ENCODE measurements around the gene OBSCN.

Gene OBSCN, protein sequence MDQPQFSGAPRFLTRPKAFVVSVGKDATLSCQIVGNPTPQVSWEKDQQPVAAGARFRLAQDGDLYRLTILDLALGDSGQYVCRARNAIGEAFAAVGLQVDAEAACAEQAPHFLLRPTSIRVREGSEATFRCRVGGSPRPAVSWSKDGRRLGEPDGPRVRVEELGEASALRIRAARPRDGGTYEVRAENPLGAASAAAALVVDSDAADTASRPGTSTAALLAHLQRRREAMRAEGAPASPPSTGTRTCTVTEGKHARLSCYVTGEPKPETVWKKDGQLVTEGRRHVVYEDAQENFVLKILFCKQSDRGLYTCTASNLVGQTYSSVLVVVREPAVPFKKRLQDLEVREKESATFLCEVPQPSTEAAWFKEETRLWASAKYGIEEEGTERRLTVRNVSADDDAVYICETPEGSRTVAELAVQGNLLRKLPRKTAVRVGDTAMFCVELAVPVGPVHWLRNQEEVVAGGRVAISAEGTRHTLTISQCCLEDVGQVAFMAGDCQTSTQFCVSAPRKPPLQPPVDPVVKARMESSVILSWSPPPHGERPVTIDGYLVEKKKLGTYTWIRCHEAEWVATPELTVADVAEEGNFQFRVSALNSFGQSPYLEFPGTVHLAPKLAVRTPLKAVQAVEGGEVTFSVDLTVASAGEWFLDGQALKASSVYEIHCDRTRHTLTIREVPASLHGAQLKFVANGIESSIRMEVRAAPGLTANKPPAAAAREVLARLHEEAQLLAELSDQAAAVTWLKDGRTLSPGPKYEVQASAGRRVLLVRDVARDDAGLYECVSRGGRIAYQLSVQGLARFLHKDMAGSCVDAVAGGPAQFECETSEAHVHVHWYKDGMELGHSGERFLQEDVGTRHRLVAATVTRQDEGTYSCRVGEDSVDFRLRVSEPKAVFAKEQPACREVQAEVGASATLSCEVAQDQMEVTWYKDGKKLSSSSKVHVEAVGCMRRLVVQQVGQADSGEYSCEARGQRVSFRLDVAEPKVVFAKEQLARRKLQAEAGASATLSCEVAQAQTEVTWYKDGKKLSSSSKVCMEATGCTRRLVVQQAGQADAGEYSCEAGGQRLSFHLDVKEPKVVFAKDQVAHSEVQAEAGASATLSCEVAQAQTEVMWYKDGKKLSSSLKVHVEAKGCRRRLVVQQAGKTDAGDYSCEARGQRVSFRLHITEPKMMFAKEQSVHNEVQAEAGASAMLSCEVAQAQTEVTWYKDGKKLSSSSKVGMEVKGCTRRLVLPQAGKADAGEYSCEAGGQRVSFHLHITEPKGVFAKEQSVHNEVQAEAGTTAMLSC (N-terminal part only)

GRCh38 chr1:228207851-228208821, at the start of gene OBSCN:
TSS of gene OBSCN (plus strand) at chr1:228208044. CDS start at chr1:228211784, 3,740 bp downstream.
- DNase-seq = no peak

DNA sequence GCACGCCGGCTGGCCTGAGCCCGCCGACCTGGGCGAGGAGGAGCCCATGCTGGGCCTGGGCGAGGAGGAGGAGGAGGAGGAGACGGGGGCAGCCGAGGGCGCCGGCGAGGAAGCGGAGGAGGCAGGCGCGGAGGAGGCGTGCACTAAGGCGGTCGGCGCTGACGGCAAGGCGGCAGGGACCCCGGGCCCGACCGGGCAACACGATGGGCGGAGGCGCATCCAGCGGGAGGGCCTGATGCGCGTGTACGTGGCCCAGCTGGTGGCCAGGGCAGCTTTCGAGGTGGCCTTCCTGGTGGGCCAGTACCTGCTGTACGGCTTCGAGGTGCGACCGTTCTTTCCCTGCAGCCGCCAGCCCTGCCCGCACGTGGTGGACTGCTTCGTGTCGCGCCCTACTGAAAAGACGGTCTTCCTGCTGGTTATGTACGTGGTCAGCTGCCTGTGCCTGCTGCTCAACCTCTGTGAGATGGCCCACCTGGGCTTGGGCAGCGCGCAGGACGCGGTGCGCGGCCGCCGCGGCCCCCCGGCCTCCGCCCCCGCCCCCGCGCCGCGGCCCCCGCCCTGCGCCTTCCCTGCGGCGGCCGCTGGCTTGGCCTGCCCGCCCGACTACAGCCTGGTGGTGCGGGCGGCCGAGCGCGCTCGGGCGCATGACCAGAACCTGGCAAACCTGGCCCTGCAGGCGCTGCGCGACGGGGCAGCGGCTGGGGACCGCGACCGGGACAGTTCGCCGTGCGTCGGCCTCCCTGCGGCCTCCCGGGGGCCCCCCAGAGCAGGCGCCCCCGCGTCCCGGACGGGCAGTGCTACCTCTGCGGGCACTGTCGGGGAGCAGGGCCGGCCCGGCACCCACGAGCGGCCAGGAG, 49.5 kb upstream of the OBSCN start:
- no peak for DNase-seq

DNA sequence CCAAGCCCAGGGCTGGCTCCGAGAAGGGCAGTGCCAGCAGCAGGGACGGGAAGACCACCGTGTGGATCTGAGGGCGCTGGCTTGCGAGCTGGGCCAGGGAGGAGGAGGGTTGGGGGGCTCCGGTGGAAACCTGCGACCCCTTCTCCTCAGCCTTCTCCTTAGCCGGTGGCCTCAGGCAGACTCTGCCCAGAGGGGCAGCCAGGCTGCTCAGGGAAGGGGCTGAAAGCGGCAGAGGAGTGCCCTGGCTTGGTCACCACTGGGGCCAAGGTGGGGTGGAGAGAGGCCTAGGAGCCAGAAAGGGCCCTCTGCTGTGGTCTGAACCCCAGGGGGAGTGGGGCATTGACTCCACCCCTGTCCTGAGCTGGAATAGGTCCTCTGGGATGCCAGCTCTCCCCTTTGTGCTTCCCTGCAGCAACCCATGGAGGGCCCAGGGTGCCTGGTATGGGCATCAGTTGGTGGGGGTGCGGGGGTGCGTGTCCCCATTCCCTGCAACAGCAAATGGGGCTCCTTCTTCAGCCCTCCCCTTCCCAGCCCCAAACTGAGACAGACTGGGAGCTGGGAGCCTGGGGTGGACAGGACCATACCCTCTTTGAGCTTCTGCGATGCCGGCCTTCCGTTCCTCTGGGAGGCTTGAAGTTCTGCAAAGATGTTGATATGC, 48.7 kb upstream of the OBSCN start:
- DNase-seq = no peak

DNA sequence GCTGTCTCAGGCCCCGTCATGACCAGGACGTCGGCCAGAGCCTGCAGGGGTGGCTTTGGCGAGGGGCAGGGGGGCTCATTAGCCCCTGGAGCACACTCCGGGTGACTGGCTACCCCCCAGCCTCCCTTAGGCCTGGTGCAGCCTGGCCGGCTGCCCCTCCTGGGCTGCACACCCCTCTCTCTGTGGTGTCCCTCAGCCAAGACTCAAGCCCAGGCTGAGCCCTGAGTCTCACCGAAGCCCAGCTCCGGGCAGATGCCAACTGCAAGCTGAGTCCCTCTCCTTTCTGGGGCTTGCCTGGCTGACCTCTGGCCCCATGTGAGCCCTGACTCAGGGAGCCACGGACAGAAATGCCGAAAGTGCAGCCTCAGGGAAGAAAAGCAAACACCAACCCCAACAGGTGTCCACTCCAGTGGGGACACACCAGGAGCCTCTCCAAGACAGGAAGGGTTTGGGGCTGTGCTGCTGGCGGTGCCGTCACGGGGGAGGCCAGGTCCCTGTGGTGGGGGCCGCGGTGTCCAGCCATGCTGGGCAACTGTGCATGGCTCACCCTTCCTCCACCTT, 47.6 kb upstream of the OBSCN start:
- no peak for DNase-seq

DNA sequence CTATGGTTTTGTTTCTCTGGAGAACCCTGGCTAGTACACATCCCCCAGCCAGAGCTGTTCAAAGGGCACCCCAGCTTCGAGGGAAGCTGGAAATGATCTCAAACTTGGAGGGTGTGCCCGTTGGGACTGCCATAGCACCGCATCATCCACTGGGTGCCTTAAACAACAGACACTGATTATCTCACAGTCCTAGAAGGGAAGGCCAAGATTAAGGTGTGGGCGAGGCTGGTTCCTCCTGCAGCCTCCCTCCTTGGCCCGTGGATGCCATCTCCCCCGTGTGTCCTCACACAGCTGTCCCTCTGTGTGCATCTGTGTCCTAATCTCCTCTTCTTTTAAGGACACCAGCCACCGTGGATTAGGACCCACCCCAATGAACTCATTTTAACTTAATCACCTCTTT, 46.5 kb upstream of the OBSCN start:
- no peak for DNase-seq

DNA sequence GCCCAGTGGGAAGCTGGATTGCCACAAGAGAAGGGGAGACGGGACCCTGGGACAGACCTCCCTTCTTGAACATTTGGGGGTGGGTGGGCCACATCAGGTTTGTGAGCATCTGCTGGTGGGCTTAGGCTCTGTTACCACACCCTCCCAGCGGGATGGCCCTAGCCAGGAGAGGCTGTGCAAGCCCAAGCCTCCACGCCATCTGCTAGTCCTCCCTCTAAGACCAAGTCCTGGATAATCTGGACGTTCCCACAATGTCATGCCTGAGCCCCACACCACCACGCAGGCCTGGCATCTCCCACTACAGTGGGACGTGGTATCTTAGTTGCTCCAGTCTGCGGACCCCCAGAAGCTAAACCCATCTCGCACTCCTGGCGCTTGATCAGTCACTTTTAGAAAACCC, 46.0 kb upstream of the OBSCN start:
- DNase-seq = no peak

- no peak for DNase-seq
Measured at GRCh38 chr1:228162286-228163006, 45.4 kb upstream of the OBSCN start.

DNA sequence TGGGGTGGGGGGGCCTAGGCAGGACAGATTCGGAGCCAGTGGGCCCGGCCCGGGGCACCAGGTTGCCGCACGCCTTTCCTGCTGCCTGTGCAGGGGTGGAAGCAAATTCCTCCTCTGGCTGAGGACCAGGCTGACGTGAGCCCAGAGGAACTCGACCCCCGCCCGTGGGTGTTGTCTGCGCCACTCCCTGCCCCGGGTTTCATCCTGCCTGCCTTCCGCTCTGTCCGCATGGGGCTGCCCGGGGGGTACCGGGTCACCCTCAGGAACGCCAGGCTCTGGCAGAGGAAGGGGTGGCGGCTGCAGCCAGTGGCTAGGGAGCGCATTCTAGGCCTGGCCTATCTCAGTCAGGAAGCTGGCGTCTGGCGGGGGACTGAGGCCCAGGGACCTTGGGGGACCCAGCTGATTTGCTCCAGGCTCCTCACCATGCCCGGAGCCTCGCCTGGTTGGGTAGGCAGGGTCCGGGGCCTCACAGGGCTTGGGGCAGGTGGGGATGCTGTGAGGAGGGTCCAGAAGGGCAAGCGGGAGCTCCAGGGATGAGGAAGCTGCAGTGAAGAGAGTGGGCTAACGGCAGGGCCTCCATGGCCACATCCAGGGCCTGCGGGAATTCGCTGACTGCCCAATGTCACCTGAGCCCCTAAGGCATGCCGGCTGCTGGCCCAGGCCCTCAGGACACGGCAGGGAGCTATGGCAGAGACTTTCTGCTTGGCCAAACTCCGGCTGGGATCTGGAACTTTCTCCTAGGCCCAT, 44.7 kb upstream of the OBSCN start:
- no peak for DNase-seq

GRCh38 chr1:228163776-228164519, 43.9 kb upstream of the OBSCN start:
- no peak for DNase-seq

DNA sequence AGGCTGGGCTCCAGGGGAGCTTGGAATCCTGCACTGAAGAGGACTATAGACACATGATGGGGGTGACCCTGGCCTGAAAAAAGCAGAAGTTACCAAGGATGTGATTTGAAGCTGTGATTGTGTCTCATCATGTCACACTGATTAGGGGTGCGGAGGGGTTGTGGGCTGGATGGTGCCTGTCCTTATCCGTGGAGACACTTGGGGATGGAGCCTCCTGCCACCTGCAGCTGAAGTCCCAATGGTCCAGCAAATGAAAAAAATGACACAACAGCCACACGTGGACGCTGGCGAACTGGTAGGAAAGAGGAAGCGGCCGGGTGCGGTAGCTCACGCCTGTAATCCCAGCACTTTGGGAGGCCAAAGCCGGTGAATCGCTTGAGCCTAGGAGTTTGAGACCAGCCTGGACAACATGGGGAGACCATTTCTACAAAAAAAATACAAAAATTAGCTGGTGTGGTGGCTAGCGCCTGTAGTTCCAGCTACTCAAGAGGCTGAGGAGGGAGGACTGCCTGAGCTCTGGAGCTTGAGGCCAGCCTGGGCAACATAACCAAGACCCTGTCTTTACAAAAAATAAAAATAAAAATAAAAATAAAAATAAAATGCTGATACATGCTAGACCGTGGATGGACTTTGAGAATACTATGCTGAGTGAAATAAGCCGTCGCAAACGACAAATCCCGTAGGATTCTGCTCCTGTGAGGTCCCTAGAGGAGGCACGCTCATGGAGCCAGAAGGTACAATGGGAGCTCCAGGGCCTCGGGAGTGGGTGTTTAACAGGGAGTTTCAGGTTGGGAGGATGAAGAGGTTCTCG, 43.1 kb upstream of the OBSCN start:
- DNase-seq = no peak

DNA sequence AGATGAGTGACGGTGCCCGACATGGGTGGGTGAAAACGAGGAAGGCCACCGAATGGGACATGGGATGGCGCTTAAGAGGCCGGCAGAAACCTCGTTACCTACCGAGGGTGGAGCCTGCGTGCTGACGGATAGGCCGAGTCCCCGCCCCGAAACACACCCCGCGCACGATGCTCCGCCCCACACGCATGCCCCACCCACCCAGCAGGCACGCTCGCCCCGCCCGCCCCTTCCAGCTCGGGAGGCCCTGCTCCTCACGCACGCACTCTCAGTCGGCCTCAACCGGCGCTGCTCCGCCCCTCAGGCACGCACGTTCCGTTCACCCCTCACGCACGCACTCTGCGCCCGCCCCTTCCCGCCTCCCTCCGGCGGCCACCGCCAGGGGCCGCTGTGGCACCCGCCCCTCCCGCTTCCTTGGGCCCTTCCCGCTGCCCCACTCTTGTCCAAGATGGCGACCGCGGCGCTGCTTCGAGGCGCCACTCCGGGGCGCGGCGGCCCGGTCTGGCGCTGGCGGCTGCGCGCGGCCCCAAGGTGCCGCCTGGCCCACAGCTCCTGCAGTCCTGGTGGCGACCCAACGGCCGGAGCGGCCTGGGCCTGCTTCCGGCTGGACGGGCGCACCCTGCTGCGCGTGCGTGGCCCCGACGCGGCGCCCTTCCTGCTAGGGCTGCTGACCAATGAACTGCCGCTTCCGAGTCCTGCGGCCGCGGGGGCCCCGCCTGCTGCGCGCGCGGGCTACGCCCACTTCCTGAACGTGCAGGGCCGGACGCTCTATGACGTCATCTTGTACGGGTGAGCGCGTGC, 42.3 kb upstream of the OBSCN start, which contains the start of gene IBA57:
TSS of gene IBA57 (plus strand) at position 433 of the 798 bp plus-strand sequence. CDS start at position 446, 13 bp downstream.
- peak; percentile 100 for DNase-seq

GRCh38 chr1:228166170-228166936, 41.5 kb upstream of the OBSCN start:
- DNase-seq = peak; percentile 82

DNA sequence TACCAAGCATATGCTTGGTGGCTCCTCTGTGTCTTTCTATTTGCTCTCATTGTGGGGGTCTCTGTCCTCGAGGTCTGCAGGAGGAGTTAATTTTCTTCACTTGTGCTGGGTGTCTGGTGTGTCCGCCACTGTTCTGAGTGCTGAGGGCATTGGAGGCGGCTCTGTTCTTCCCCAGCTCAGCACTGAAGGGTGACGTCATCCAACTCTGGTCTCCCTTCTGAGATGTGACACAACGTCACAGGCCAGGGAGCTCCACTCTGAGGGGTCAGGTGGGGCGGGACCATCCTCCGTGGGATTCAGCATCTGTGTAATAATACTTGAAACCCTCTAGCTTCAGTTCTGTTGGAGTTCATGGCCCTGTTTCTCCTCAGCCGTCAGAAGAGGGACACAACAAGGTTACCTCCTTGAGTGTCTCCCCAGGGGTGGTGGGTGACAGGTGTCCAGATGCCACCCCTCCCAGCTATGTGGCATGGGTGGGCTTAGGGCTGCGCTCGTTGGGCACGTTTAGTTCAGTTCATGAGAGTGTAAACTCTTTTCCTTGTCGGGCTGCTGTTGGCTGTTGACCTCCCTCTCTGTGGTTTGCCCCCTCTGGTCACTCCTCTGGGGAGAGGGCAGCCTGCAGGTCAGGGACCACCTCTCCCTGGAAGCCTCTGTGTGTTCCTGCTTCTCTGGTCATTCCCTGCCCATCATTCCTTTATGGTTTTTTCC, 39.1 kb upstream of the OBSCN start:
- DNase-seq = no peak

- no peak for DNase-seq
Measured at GRCh38 chr1:228169345-228169744, 38.5 kb upstream of the OBSCN start.

Data from RPMI8226 (cell line).